ENCODE results near the gene HDAC10.

GRCh38 chr22:50207383-50208140, 43.5 kb downstream of the HDAC10 start:
- TF ChIP-seq CTCF (IDR thresholded peaks at IDR 0.05 in 2 of 3, conservative IDR thresholded peaks at IDR 0.05 in 1 of 3; ENCODE audit: control insufficient read depth in 2 of 3, extremely low read depth in 1 of 3, insufficient read depth in 1 of 3, low read depth in 3 of 3, low read length in 3 of 3), result no peak
- TF ChIP-seq EP300 (IDR thresholded peaks at IDR 0.05; ENCODE audit: borderline replicate concordance in 1 of 2, control insufficient read depth in 1 of 2, low read depth in 2 of 2, low read length in 2 of 2), result no peak
- TF ChIP-seq CHD4 (IDR thresholded peaks at IDR 0.05), result no peak
- TF ChIP-seq JUNB (IDR thresholded peaks at IDR 0.05), result no peak
- TF ChIP-seq ZNF384 (IDR thresholded peaks at IDR 0.05; ENCODE audit: borderline replicate concordance, low read depth, low read length), result no peak
- no peak for TF ChIP-seq CHD2 (IDR thresholded peaks at IDR 0.05; ENCODE audit: borderline replicate concordance, low read depth, low read length)

Measured in GM12878 (cell line).